Endothelial cell of umbilical vein (primary cell): ENCODE measurements around the gene AXIN2.

Experiments
- EZH2 ChIP-seq: IDR thresholded peaks from 2 replicates; pipeline ENCODE4 v1.6.1; 2012; ENCODE audit warnings: borderline replicate concordance, low read depth, mild to moderate bottlenecking, moderate library complexity, low read length, inconsistent platforms; ENCODE audit not compliant: severe bottlenecking
- POLR2A ChIP-seq: IDR thresholded peaks from 2 replicates; pipeline ENCODE4 v1.6.1; 2012; ENCODE audit warnings: low read depth, mild to moderate bottlenecking, control low read depth, low read length
- TF ChIP-seq, protein P1 (sequence below), 2 donors: IDR thresholded peaks; 1 replicate in 1 of 2; 2 replicates in 1 of 2; pipeline ENCODE4 v1.5.1; 2011; ENCODE audit warnings: low read length in 2 of 2, mild to moderate bottlenecking in 2 of 2, moderate library complexity in 2 of 2, control low read depth in 1 of 2, inconsistent platforms in 1 of 2, low read depth in 1 of 2; ENCODE audit not compliant: insufficient read depth in 1 of 2; ENCODE audit errors: extremely low read depth in 1 of 2

DNA sequence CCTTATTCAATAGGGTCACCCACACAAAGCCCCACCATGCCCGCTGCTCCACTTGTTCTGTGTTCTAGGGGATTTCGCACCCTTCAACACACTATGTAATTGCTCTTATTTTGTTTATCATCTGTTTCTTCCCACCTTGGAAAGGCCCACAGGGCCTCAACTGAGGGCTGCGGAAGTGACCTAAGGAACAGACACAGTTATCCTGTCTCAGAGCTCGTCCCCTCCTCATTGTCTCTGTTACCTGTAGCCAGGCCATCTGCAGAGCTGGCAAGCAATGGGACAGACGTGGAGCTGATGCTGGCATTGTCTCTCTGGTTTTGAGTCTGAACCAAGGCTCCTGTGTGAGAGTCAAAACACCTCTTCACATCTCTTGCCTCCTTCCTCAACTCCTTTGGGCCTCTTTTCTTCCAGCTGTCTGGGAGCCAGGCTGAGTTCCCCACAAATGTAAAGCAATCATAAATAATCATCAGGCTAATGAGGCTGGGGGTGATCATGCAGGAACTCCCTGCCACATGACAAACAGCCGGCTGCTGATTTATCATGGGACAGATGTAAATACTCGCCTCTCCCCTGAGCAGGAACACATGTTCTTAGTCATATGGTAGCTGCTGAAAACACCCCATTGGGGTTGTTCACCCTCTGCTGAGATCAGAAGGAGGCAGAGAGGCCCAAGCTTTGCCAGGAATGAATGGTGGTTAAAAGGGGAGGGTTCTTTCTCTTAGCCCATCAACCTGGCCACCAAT is 71.9 kb downstream of the AXIN2 start:
- TF ChIP-seq, protein P1, sequence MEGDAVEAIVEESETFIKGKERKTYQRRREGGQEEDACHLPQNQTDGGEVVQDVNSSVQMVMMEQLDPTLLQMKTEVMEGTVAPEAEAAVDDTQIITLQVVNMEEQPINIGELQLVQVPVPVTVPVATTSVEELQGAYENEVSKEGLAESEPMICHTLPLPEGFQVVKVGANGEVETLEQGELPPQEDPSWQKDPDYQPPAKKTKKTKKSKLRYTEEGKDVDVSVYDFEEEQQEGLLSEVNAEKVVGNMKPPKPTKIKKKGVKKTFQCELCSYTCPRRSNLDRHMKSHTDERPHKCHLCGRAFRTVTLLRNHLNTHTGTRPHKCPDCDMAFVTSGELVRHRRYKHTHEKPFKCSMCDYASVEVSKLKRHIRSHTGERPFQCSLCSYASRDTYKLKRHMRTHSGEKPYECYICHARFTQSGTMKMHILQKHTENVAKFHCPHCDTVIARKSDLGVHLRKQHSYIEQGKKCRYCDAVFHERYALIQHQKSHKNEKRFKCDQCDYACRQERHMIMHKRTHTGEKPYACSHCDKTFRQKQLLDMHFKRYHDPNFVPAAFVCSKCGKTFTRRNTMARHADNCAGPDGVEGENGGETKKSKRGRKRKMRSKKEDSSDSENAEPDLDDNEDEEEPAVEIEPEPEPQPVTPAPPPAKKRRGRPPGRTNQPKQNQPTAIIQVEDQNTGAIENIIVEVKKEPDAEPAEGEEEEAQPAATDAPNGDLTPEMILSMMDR (IDR thresholded peaks at IDR 0.05; ENCODE audit: extremely low read depth in 1 of 2, insufficient read depth in 1 of 2, low read depth in 1 of 2, low read length in 2 of 2), result no peak
- TF ChIP-seq EZH2 (no peak), POLR2A (no peak)
